Liver (tissue), 9 donors: ENCODE results near the gene MYO6. TPM values are rescaled to one million over a fixed set of nuclear protein-coding genes. Genes with fewer than 3 reads are reported as not detected.

ENCODE experiments used
- DNase-seq: peaks from one replicate; pipeline ENCODE4 v3.0.0-alpha.2; 2017; ENCODE audit warnings: low spot score
- H3K27ac ChIP-seq, 2 donors: one replicate each; pipeline ENCODE4 v1.7.0; 2013; ENCODE audit warnings: inconsistent platforms in 2 of 2, low read length in 2 of 2, control low read depth in 1 of 2, low read depth in 1 of 2, mild to moderate bottlenecking in 1 of 2
- H3K27me3 ChIP-seq, 4 donors: one replicate each; pipeline versions ENCODE4 v1.6.1 to v1.7.0; 2013; ENCODE audit warnings: low read length in 3 of 4, inconsistent platforms in 1 of 4, mild to moderate bottlenecking in 1 of 4, moderate library complexity in 1 of 4; ENCODE audit not compliant: control insufficient read depth in 4 of 4, insufficient read depth in 4 of 4
- H3K36me3 ChIP-seq, 4 donors: one replicate each; pipeline versions ENCODE4 v1.6.1 to v1.7.0; 2013; ENCODE audit warnings: low read length in 3 of 4, mild to moderate bottlenecking in 3 of 4, low read depth in 1 of 4, moderate library complexity in 1 of 4; ENCODE audit not compliant: control insufficient read depth in 4 of 4, insufficient read depth in 3 of 4
- H3K4me1 ChIP-seq, 4 donors: one replicate each; pipeline versions ENCODE4 v1.6.1 to v1.7.0; 2013; ENCODE audit warnings: low read length in 3 of 4, mild to moderate bottlenecking in 3 of 4, moderate library complexity in 1 of 4; ENCODE audit not compliant: control insufficient read depth in 4 of 4, insufficient read depth in 4 of 4
- H3K4me3 ChIP-seq, 3 donors: one replicate each; pipeline versions ENCODE4 v1.6.1 to v1.7.0; 2013; ENCODE audit warnings: low read length in 3 of 3, control low read depth in 1 of 3, low read depth in 1 of 3, mild to moderate bottlenecking in 1 of 3
- H3K9ac ChIP-seq, 2 donors: one replicate each; pipeline ENCODE4 v1.7.0; 2013; ENCODE audit warnings: low read length in 2 of 2, mild to moderate bottlenecking in 2 of 2, moderate library complexity in 2 of 2, control low read depth in 1 of 2, low read depth in 1 of 2
- H3K9me3 ChIP-seq, 4 donors: one replicate each; pipeline versions ENCODE4 v1.6.1 to v1.7.0; 2013; ENCODE audit warnings: low read length in 3 of 4; ENCODE audit not compliant: control insufficient read depth in 4 of 4
- CTCF ChIP-seq: fragments of 150-350 bp; IDR thresholded peaks from 2 replicates; pipeline ENCODE4 v1.5.1; 2017; ENCODE audit warnings: improper control_type of control experiment, low read depth, low read length; ENCODE audit not compliant: missing input control
- EGR1 ChIP-seq, 2 donors: IDR thresholded peaks; 2 replicates each; pipeline ENCODE4 v1.6.1; 2016 to 2018; ENCODE audit warnings: antibody characterized with exemption in 2 of 2, low read depth in 2 of 2
- FOXA1 ChIP-seq: IDR thresholded peaks from 2 replicates; pipeline ENCODE4 v1.6.1; 2016; ENCODE audit warnings: antibody characterized with exemption
- FOXA2 ChIP-seq: IDR thresholded peaks from 2 replicates; pipeline ENCODE4 v1.6.1; 2016; ENCODE audit warnings: antibody characterized with exemption
- GABPA ChIP-seq, 2 donors: IDR thresholded peaks in 1 of 2; conservative IDR thresholded peaks in 1 of 2; 2 replicates each; pipeline ENCODE4 v1.6.1; 2016; ENCODE audit warnings: antibody characterized with exemption in 2 of 2, mild to moderate bottlenecking in 1 of 2, moderate library complexity in 1 of 2
- HNF4A ChIP-seq, 2 donors: conservative IDR thresholded peaks; 2 replicates each; pipeline ENCODE4 v1.6.1; 2016; ENCODE audit warnings: antibody characterized with exemption in 2 of 2, mild to moderate bottlenecking in 2 of 2
- HNF4G ChIP-seq: IDR thresholded peaks from 2 replicates; pipeline ENCODE4 v1.6.1; 2016; ENCODE audit warnings: antibody characterized with exemption
- JUND ChIP-seq, 2 donors: IDR thresholded peaks; 2 replicates each; pipeline ENCODE4 v1.6.1; 2016; ENCODE audit warnings: antibody characterized with exemption in 2 of 2
- NR2F2 ChIP-seq: IDR thresholded peaks from 2 replicates; pipeline ENCODE4 v1.6.1; 2016; ENCODE audit warnings: antibody characterized with exemption
- RAD21 ChIP-seq, 2 donors: IDR thresholded peaks; 2 replicates each; pipeline ENCODE4 v1.6.1; 2016; ENCODE audit warnings: antibody characterized with exemption in 2 of 2, mild to moderate bottlenecking in 2 of 2
- REST ChIP-seq: IDR thresholded peaks from 2 replicates; pipeline ENCODE4 v1.6.1; 2016; ENCODE audit warnings: antibody characterized with exemption, mild to moderate bottlenecking
- RXRA ChIP-seq, 2 donors: IDR thresholded peaks; 2 replicates each; pipeline ENCODE4 v1.6.1; 2017 to 2018; ENCODE audit warnings: antibody characterized with exemption in 2 of 2, mild to moderate bottlenecking in 1 of 2
- SP1 ChIP-seq: IDR thresholded peaks from 2 replicates; pipeline ENCODE4 v1.6.1; 2018; ENCODE audit warnings: antibody characterized with exemption, mild to moderate bottlenecking
- TAF1 ChIP-seq: conservative IDR thresholded peaks from 2 replicates; pipeline ENCODE4 v1.6.1; 2016; ENCODE audit warnings: antibody characterized with exemption, mild to moderate bottlenecking
- YY1 ChIP-seq: IDR thresholded peaks from 2 replicates; pipeline ENCODE4 v1.6.1; 2016; ENCODE audit warnings: antibody characterized with exemption, mild to moderate bottlenecking
- WGBS: extraction: QIAGEN DNeasy Blood & Tissue Kit; methylation state at CpG from one replicate; pipeline ENCODE4 v1.1.7; 2013; 5-methylcytosine and 5-hydroxymethylcytosine counted together
- polyA plus RNA-seq, 2 donors: library from polyadenylated mRNA; stranded (reverse) in 1 of 2; unstranded in 1 of 2; fragments of 200-250 nt in 1 of 2; fragments of >200 nt in 1 of 2; fragmentation: Nextera tagmentation in 1 of 2; extraction: Ambion mirVana in 1 of 2; gene quantifications; one replicate each; pipeline versions ENCODE4 v1.2.1 to v1.2.3, GENCODE V29; 2013 to 2015
- total RNA-seq, 2 donors: library from RNA; depleted of rRNA; stranded (reverse); fragments of >200 nt; gene quantifications; one replicate each; pipeline ENCODE4 v1.2.3, GENCODE V29; 2014
- TF ChIP-seq, protein P1 (sequence below): IDR thresholded peaks from 2 replicates; pipeline ENCODE4 v1.6.1; 2016; ENCODE audit warnings: antibody characterized with exemption
- TF ChIP-seq, protein P2 (sequence below): IDR thresholded peaks from 2 replicates; pipeline ENCODE4 v1.6.1; 2016; ENCODE audit warnings: antibody characterized with exemption
- TF ChIP-seq, protein P3 (sequence below): IDR thresholded peaks from 2 replicates; pipeline ENCODE4 v1.6.1; 2016; ENCODE audit warnings: antibody characterized with exemption
- donor health status: healthy.
- donor health status: healthy.
- donor health status: healthy.
- donor health status: healthy.
- donor health status: healthy.

Gene MYO6
- total and polyA plus RNA-seq, 4 donors = 6.5 to 18.3 (median 12.7) TPM

- TF ChIP-seq JUND (IDR thresholded peaks at IDR 0.05) (no peak), YY1 (no peak), EGR1 (IDR thresholded peaks at IDR 0.05; ENCODE audit: low read depth in 2 of 2) (no peak), FOXA2 (no peak), RXRA (IDR thresholded peaks at IDR 0.05) (no peak), SP1 (no peak)
- Histone ChIP-seq H3K4me1 (no peaks in the 10 kb centered on the region), H3K9ac (no peak overlapping the region), H3K27me3 (no peaks in the 10 kb centered on the region), H3K4me3 (no peak overlapping the region), H3K9me3 (no peaks in the 10 kb centered on the region), H3K27ac (no peak overlapping the region), H3K36me3 (no peaks in the 10 kb centered on the region)
- DNase-seq = no peak
- 93% methylated on average over 9 of the region's 9 CpGs for WGBS
These were observed 51.9 kb downstream of the MYO6 start for GRCh38 chr6:75800708-75801505.

- no peak overlapping the region for H3K4me3 ChIP-seq
- no peak for TF ChIP-seq FOXA1
- no peak overlapping the region for H3K9ac ChIP-seq
- H3K4me1 ChIP-seq = no peaks in the 10 kb centered on the region
- no peaks in the 10 kb centered on the region for H3K36me3 ChIP-seq
- WGBS = 98% methylated on average over 6 of the region's 6 CpGs
- H3K27ac ChIP-seq = no peak overlapping the region
- DNase-seq = no peak
- H3K27me3 ChIP-seq = no peaks in the 10 kb centered on the region
- H3K9me3 ChIP-seq = no peaks in the 10 kb centered on the region
These were observed 53.3 kb downstream of the MYO6 start for GRCh38 chr6:75802366-75802765.

GRCh38 chr6:75808507-75808906 lies 59.5 kb downstream of the MYO6 start:
- Histone ChIP-seq H3K4me1 (no peaks in the 10 kb centered on the region), H3K27ac (no peak overlapping the region), H3K9me3 (no peaks in the 10 kb centered on the region), H3K9ac (no peak overlapping the region), H3K27me3 (no peaks in the 10 kb centered on the region), H3K4me3 (no peak overlapping the region), H3K36me3 (no peaks in the 10 kb centered on the region)
- no peak for TF ChIP-seq FOXA2
- TF ChIP-seq, protein P1, sequence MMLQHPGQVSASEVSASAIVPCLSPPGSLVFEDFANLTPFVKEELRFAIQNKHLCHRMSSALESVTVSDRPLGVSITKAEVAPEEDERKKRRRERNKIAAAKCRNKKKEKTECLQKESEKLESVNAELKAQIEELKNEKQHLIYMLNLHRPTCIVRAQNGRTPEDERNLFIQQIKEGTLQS = no peak
- no peak for TF ChIP-seq FOXA1
- no peak for TF ChIP-seq JUND (IDR thresholded peaks at IDR 0.05)
- no peak for TF ChIP-seq GABPA (IDR thresholded peaks at IDR 0.05 in 1 of 2, conservative IDR thresholded peaks at IDR 0.05 in 1 of 2)
- TF ChIP-seq REST = no peak
- TF ChIP-seq CTCF = no peak
- TF ChIP-seq, protein P2, sequence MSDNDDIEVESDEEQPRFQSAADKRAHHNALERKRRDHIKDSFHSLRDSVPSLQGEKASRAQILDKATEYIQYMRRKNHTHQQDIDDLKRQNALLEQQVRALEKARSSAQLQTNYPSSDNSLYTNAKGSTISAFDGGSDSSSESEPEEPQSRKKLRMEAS = no peak
- no peak for TF ChIP-seq NR2F2
- TF ChIP-seq HNF4A (conservative IDR thresholded peaks at IDR 0.05) = no peak
- TF ChIP-seq YY1 = no peak
- TF ChIP-seq, protein P3, sequence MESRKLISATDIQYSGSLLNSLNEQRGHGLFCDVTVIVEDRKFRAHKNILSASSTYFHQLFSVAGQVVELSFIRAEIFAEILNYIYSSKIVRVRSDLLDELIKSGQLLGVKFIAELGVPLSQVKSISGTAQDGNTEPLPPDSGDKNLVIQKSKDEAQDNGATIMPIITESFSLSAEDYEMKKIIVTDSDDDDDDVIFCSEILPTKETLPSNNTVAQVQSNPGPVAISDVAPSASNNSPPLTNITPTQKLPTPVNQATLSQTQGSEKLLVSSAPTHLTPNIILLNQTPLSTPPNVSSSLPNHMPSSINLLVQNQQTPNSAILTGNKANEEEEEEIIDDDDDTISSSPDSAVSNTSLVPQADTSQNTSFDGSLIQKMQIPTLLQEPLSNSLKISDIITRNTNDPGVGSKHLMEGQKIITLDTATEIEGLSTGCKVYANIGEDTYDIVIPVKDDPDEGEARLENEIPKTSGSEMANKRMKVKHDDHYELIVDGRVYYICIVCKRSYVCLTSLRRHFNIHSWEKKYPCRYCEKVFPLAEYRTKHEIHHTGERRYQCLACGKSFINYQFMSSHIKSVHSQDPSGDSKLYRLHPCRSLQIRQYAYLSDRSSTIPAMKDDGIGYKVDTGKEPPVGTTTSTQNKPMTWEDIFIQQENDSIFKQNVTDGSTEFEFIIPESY = no peak
- TF ChIP-seq TAF1 = no peak
- no peak for TF ChIP-seq RAD21 (IDR thresholded peaks at IDR 0.05)
- TF ChIP-seq HNF4G = no peak
- no peak for TF ChIP-seq RXRA (IDR thresholded peaks at IDR 0.05)
- DNase-seq = no peak
